Right lobe of liver (tissue), 6 donors: ENCODE data around the gene EHD1. TPM values are rescaled to one million over a fixed set of nuclear protein-coding genes. Genes with fewer than 3 reads are reported as not detected.

Experiments used
- ATAC-seq, 4 donors: fragments of 200-7000 bp; cut with Tn5 transposase; one replicate each; pipeline ENCODE4 v1.9.1; 2020; ENCODE audit warnings: mild to moderate bottlenecking in 4 of 4, moderate library complexity in 4 of 4
- DNase-seq, 3 donors: peaks; one replicate each; pipeline ENCODE4 v3.0.0-alpha.2; 2020
- H3K27ac ChIP-seq, 3 donors: fragments of 200-600 bp; one replicate each; pipeline ENCODE4 v1.8.0; 2022
- H3K27me3 ChIP-seq, 2 donors: fragments of 200-600 bp; one replicate each; pipeline ENCODE4 v1.8.0; 2022
- H3K36me3 ChIP-seq, 4 donors: fragments of 200-600 bp; sonication (generic) in 1 of 4; one replicate each; pipeline versions ENCODE4 v1.5.1 to v1.8.0; 2017 to 2022; ENCODE audit warnings: control low read depth in 1 of 4
- H3K4me1 ChIP-seq, 4 donors: fragments of 200-600 bp; sonication (generic) in 1 of 4; one replicate each; pipeline versions ENCODE4 v1.5.1 to v1.8.0; 2017 to 2022; ENCODE audit warnings: control low read depth in 1 of 4
- H3K4me3 ChIP-seq, 3 donors: fragments of 200-600 bp; one replicate each; pipeline ENCODE4 v1.8.0; 2022
- H3K9me3 ChIP-seq, 4 donors: fragments of 200-600 bp; sonication (generic) in 1 of 4; one replicate each; pipeline versions ENCODE4 v1.5.1 to v1.8.0; 2017 to 2022; ENCODE audit warnings: control low read depth in 1 of 4
- CTCF ChIP-seq, 4 donors: fragments of 200-600 bp in 3 of 4; fragments of 450-650 bp in 1 of 4; IDR thresholded peaks; one replicate each; pipeline versions ENCODE4 v1.5.1 to v1.8.0; 2016 to 2022; ENCODE audit warnings: antibody characterized with exemption in 4 of 4, mild to moderate bottlenecking in 2 of 4
- POLR2A ChIP-seq: fragments of 450-650 bp; IDR thresholded peaks from one replicate; pipeline ENCODE4 v1.6.1; 2017; ENCODE audit warnings: antibody characterized with exemption, mild to moderate bottlenecking
- WGBS: methylation state at CpG from one replicate; pipeline ENCODE4 v1.1.6; 2018; ENCODE audit warnings: low coverage, low lambda C conversion rate; ENCODE audit not compliant: insufficient coverage; ENCODE audit errors: missing lambda C conversion rate; 5-methylcytosine and 5-hydroxymethylcytosine counted together
- intact Hi-C, 2 donors: fragments of 100-400 bp; cut with DNase I; formaldehyde crosslinking; loops; one replicate each; pipeline versions ENCODE4 v1.11.2 to v1.14.1; 2022
- total RNA-seq, 6 experiments: library from RNA; depleted of rRNA in 2 of 6; stranded (reverse); fragments of >200 nt in 2 of 6; fragmentation: NEBNext Ultra II Directional in 3 of 6; extraction: Animal tissue kit (Norgen Biotek cat#: 25700) in 3 of 6; gene quantifications; one replicate each; pipeline versions ENCODE4 v1.1.0 to v1.2.4, GENCODE V29; 2016 to 2023
- donor health status: DM: no; HTN: yes; CAD: no.
- donor health status: DM: no; HTN: no; CAD: no.
- donor health status: DM: no; HTN: no; CAD: no.
- donor health status: DM: no; HTN: yes; CAD: no.
- donor health status: DM: no; HTN: yes; CAD: no.

Gene EHD1
- total RNA-seq, 6 experiments from 2014 or later = 18.8 to 36.1 (median 26.3) TPM

- ATAC-seq (no peak), DNase-seq (no peak)
- TF ChIP-seq POLR2A (no peak), CTCF (IDR thresholded peaks at IDR 0.05) (no peak)
- Histone ChIP-seq H3K4me3 (no peak overlapping the region), H3K4me1 (peaks cover 0 to 26% (median 16%) of the 10 kb centered on the region in 4 donors), H3K9me3 (no peaks in the 10 kb centered on the region), H3K27me3 (no peaks in the 10 kb centered on the region), H3K27ac (peak overlapping the region in 2 of 3 donors; percentile 52 to 60), H3K36me3 (no peaks in the 10 kb centered on the region)
- 84% methylated on average over 6 of the region's 9 CpGs for WGBS
- intact Hi-C loops = no loop called here
Observed at GRCh38 chr11:64862987-64863390, 15.4 kb downstream of the EHD1 start.

GRCh38 chr11:64861227-64861975 is 17.0 kb downstream of the EHD1 start:
- Histone ChIP-seq H3K27me3 (no peaks in the 10 kb centered on the region), H3K4me3 (no peak overlapping the region), H3K4me1 (peaks cover 0 to 39% (median 19%) of the 10 kb centered on the region in 4 donors), H3K9me3 (no peaks in the 10 kb centered on the region), H3K36me3 (peaks cover 0 to 6% (median 0%) of the 10 kb centered on the region in 4 donors), H3K27ac (peak overlapping the region in 1 of 3 donors; percentile 13)
- DNase-seq (no peak), ATAC-seq (peak in 1 of 4 donors; percentile 3)
- WGBS = 62% methylated on average over 2 of the region's 6 CpGs
- TF ChIP-seq CTCF (IDR thresholded peaks at IDR 0.05) = no peak
- TF ChIP-seq POLR2A = no peak
- intact Hi-C loops = no loop called here

GRCh38 chr11:64859542-64860414 is 18.6 kb downstream of the EHD1 start:
- peaks cover under 1 to 34% (median 18%) of the 10 kb centered on the region in 4 donors for H3K4me1 ChIP-seq
- H3K27me3 ChIP-seq = no peaks in the 10 kb centered on the region
- intact Hi-C loops = no loop called here
- DNase-seq (no peak), ATAC-seq (peak in 1 of 4 donors; percentile 7)
- 74% methylated on average over 14 of the region's 33 CpGs for WGBS
- H3K36me3 ChIP-seq = peaks cover 0 to 8% (median 0%) of the 10 kb centered on the region in 4 donors
- H3K4me3 ChIP-seq = no peak overlapping the region
- TF ChIP-seq POLR2A (no peak), CTCF (IDR thresholded peaks at IDR 0.05) (no peak)
- H3K27ac ChIP-seq = peak overlapping the region in 2 of 3 donors; percentile 25 to 26
- no peaks in the 10 kb centered on the region for H3K9me3 ChIP-seq

GRCh38 chr11:64858467-64859263 is 19.8 kb downstream of the EHD1 start:
- Histone ChIP-seq H3K27ac (peak overlapping the region in 2 of 3 donors; percentile 8 to 26), H3K9me3 (no peaks in the 10 kb centered on the region), H3K27me3 (no peaks in the 10 kb centered on the region), H3K36me3 (peaks cover 0 to 16% (median 0%) of the 10 kb centered on the region in 4 donors), H3K4me1 (peaks cover 2 to 22% (median 7%) of the 10 kb centered on the region in 4 donors), H3K4me3 (no peak overlapping the region)
- ATAC-seq (peak in 2 of 4 donors; percentile 2 to 55), DNase-seq (no peak)
- TF ChIP-seq CTCF (IDR thresholded peaks at IDR 0.05) (no peak), POLR2A (no peak)
- WGBS = 27% methylated on average over 6 of the region's 19 CpGs
- intact Hi-C loops = no loop called here
